ENCODE data around the gene HP. TPM values are rescaled to one million over a fixed set of nuclear protein-coding genes. Genes with fewer than 3 reads are reported as not detected.

HP gene
- total and polyA plus RNA-seq, 2 donors (not counting 1 experiment from before 2014, with no cell fraction given), result not detected

- ChIA-PET CTCF (interaction anchor here (1.3 to 3.6 kb wide), 3 partner anchors 28 to 78 kb away, joined by 3 to 15 read pairs (median 3); partner anchors contain the start of gene PMFBP1), POLR2A (interaction anchor here (0.6 kb wide), 1 partner anchor 276 kb away, joined by 9 read pairs; no protein-coding TSS in a partner anchor)
- peak overlapping the region; percentile 90 for H3K4me3 Mint-ChIP-seq
- H3K27ac Mint-ChIP-seq, result peak overlapping the region; percentile 92
- peak overlapping the region; percentile 84 to 95 (median 88) for H3K4me3 ChIP-seq (ENCODE audit: control extremely low read depth in 1 of 5, extremely low read depth in 1 of 5, insufficient read depth in 1 of 5, low read depth in 2 of 5, low read length in 4 of 5)
- ATAC-seq (ENCODE audit: low read depth), result no peak
- no peak for TF ChIP-seq EZH2 (IDR thresholded peaks at IDR 0.05; ENCODE audit: borderline replicate concordance, insufficient read depth, low read depth, low read length, poor library complexity, severe bottlenecking)
- TF ChIP-seq CTCF (IDR thresholded peaks at IDR 0.05), result no peak
- no peaks in the 10 kb centered on the region for H3K9me3 Mint-ChIP-seq (ENCODE audit: insufficient read depth)
- H3K4me2 ChIP-seq (replicated peaks; ENCODE audit: low read depth, low read length, poor library complexity, severe bottlenecking), result peak overlapping the region; percentile 80
- H3K27ac ChIP-seq (ENCODE audit: low read length in 2 of 2), result peak overlapping the region; percentile 85 to 91
- no peak for DNase-seq
- peaks cover 48% of the 10 kb centered on the region for H3K79me2 ChIP-seq (ENCODE audit: control insufficient read depth, insufficient read depth, low read length)
- peak overlapping the region; percentile 86 for H2AFZ ChIP-seq (ENCODE audit: insufficient read depth, low read depth, low read length, poor library complexity, severe bottlenecking)
- no peaks in the 10 kb centered on the region for H3K27me3 Mint-ChIP-seq
- peaks cover 4 to 50% of the 10 kb centered on the region in 2 experiments for H3K36me3 ChIP-seq (replicated peaks in 1 of 2; ENCODE audit: control extremely low read depth in 1 of 2, control insufficient read depth in 1 of 2, extremely low read depth in 1 of 2, insufficient read depth in 2 of 2, low read length in 1 of 2)
- peaks cover 42% of the 10 kb centered on the region for H3K4me1 Mint-ChIP-seq
- H3K9me3 ChIP-seq (ENCODE audit: control extremely low read depth in 1 of 3, control insufficient read depth in 2 of 3, insufficient read depth in 1 of 3, low read length in 2 of 3), result no peaks in the 10 kb centered on the region
- peaks cover 20 to 28% of the 10 kb centered on the region in 2 donors for H3K4me1 ChIP-seq (ENCODE audit: control insufficient read depth in 2 of 2, insufficient read depth in 2 of 2, low read length in 2 of 2)
- intact Hi-C loops (cut with micrococcal nuclease), result loop anchor here (5.0 to 10.0 kb wide), 2 partner anchors 197 to 1289 kb away; partner anchors contain the start of genes IST1 and VAC14
- peak overlapping the region; percentile 92 for H3K9ac ChIP-seq (ENCODE audit: low read length)
- WGBS (ENCODE audit: insufficient coverage), result 0% methylated on average over 7 of the region's 11 CpGs
- no peaks in the 10 kb centered on the region for H3K27me3 ChIP-seq (replicated peaks in 1 of 4; ENCODE audit: control extremely low read depth in 1 of 4, control insufficient read depth in 3 of 4, insufficient read depth in 4 of 4, low read length in 3 of 4)
- peaks cover 17% of the 10 kb centered on the region for H4K20me1 ChIP-seq (ENCODE audit: control insufficient read depth, insufficient read depth, low read length, poor library complexity, severe bottlenecking)
Measured at GRCh38 chr16:72094266-72094610, 39.9 kb downstream of the HP start.

GRCh38 chr16:72098936-72099335 lies 44.6 kb downstream of the HP start:
- Histone ChIP-seq H3K9me3 (ENCODE audit: control extremely low read depth in 1 of 3, control insufficient read depth in 2 of 3, insufficient read depth in 1 of 3, low read length in 2 of 3) (no peaks in the 10 kb centered on the region), H3K27me3 (replicated peaks in 1 of 4; ENCODE audit: control extremely low read depth in 1 of 4, control insufficient read depth in 3 of 4, insufficient read depth in 4 of 4, low read length in 3 of 4) (no peaks in the 10 kb centered on the region), H3K4me2 (replicated peaks; ENCODE audit: low read depth, low read length, poor library complexity, severe bottlenecking) (no peak overlapping the region), H2AFZ (ENCODE audit: insufficient read depth, low read depth, low read length, poor library complexity, severe bottlenecking) (no peak overlapping the region), H3K79me2 (ENCODE audit: control insufficient read depth, insufficient read depth, low read length) (peaks cover 28% of the 10 kb centered on the region), H3K4me1 (ENCODE audit: control insufficient read depth in 2 of 2, insufficient read depth in 2 of 2, low read length in 2 of 2) (peaks cover 17 to 27% of the 10 kb centered on the region in 2 donors), H3K27ac (ENCODE audit: low read length in 2 of 2) (no peak overlapping the region), H3K36me3 (replicated peaks in 1 of 2; ENCODE audit: control extremely low read depth in 1 of 2, control insufficient read depth in 1 of 2, extremely low read depth in 1 of 2, insufficient read depth in 2 of 2, low read length in 1 of 2) (peaks cover 7 to 78% of the 10 kb centered on the region in 2 experiments), H3K9ac (ENCODE audit: low read length) (no peak overlapping the region), H3K4me3 (ENCODE audit: control extremely low read depth in 1 of 5, extremely low read depth in 1 of 5, insufficient read depth in 1 of 5, low read depth in 2 of 5, low read length in 4 of 5) (no peak overlapping the region), H4K20me1 (ENCODE audit: control insufficient read depth, insufficient read depth, low read length, poor library complexity, severe bottlenecking) (peaks cover 37% of the 10 kb centered on the region)
- TF ChIP-seq EZH2 (IDR thresholded peaks at IDR 0.05; ENCODE audit: borderline replicate concordance, insufficient read depth, low read depth, low read length, poor library complexity, severe bottlenecking) (no peak), CTCF (IDR thresholded peaks at IDR 0.05) (no peak)
- DNase-seq (no peak), ATAC-seq (ENCODE audit: low read depth) (no peak)
- Mint-ChIP-seq H3K27me3 (no peaks in the 10 kb centered on the region), H3K27ac (no peak overlapping the region), H3K4me3 (no peak overlapping the region), H3K4me1 (peaks cover 35% of the 10 kb centered on the region), H3K9me3 (ENCODE audit: insufficient read depth) (no peaks in the 10 kb centered on the region)
- POLR2A ChIA-PET, result no interaction called here
- CTCF ChIA-PET, result no interaction called here
- 94% methylated on average over 14 of the region's 15 CpGs for WGBS (ENCODE audit: insufficient coverage)
- intact Hi-C loops (cut with micrococcal nuclease), result loop anchor here (1.0 to 10.0 kb wide), 2 partner anchors 138 to 1294 kb away; partner anchors contain the start of gene VAC14
